GM12801 (cell line): Measurements from ENCODE around the gene FEZF2.

Source experiments
- TF ChIP-seq, protein P1 (sequence below): IDR thresholded peaks from one replicate; pipeline ENCODE4 v1.5.1; 2011; ENCODE audit warnings: control low read depth; ENCODE audit not compliant: insufficient read length; ENCODE audit errors: extremely low read depth

The FEZF2 gene

DNA sequence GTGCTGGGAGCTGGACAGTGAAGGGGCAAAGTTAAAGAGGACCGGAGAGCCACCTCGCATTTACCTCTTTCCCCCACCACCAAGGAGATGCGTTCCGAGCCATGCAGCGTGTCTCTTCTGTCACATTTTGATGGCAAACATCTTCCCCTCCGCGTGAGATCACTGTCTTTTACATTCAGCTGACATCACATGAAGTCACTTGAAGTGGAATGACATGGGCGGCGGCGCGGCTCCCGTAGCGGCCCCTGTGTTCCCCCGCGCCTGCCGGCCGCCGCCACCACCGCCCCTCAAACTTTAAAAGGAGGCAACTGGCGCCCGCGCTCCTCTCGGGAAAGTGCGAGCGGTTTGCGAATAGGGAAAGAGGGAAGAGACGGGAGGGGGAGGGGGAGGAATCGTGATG, at the start of gene FEZF2:
TSS of gene FEZF2 (minus strand) at position 336 of the 400 bp plus-strand sequence. CDS start 682 bp downstream, outside the sequence.
- TF ChIP-seq, protein P1, sequence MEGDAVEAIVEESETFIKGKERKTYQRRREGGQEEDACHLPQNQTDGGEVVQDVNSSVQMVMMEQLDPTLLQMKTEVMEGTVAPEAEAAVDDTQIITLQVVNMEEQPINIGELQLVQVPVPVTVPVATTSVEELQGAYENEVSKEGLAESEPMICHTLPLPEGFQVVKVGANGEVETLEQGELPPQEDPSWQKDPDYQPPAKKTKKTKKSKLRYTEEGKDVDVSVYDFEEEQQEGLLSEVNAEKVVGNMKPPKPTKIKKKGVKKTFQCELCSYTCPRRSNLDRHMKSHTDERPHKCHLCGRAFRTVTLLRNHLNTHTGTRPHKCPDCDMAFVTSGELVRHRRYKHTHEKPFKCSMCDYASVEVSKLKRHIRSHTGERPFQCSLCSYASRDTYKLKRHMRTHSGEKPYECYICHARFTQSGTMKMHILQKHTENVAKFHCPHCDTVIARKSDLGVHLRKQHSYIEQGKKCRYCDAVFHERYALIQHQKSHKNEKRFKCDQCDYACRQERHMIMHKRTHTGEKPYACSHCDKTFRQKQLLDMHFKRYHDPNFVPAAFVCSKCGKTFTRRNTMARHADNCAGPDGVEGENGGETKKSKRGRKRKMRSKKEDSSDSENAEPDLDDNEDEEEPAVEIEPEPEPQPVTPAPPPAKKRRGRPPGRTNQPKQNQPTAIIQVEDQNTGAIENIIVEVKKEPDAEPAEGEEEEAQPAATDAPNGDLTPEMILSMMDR: no peak

DNA sequence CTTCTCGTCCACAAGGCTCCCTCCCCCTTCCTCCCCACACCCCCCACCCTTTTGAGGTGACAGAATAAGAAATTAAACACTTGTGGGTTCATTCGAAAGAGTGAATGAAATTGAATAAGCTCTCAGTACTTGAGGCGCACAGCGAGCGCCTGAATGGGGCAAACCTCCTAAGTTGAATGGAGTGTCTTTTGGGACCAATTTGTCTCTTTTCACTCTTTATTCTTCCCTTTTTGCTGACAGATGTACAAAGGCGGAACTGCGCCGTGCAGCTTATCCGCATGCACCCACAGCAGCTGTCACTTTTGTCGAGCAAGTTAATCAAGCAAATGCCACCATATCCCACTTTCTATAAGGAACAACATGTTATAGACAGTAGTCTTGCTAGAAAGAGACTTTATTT, 47.9 kb upstream of the FEZF2 start:
- TF ChIP-seq, protein P1: no peak

DNA sequence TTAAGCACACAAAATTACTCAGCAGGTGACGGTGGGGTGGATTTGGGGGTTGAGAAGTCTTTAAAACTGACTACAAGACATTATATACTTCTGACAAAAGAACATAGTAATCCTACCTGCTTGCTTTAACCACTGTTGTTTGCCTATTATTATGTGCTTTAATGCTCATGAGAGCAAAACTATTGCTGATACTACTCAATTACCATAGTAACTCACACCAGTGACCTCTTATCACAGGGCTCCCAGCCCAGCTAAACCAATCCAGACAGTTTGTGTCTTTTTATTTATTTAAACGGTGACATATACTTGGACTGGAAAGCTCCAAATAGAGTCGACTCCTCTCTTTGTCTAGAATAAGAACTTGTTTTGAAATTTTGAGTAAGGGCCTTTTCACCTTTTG, 42.8 kb upstream of the FEZF2 start:
- TF ChIP-seq, protein P1: no peak

DNA sequence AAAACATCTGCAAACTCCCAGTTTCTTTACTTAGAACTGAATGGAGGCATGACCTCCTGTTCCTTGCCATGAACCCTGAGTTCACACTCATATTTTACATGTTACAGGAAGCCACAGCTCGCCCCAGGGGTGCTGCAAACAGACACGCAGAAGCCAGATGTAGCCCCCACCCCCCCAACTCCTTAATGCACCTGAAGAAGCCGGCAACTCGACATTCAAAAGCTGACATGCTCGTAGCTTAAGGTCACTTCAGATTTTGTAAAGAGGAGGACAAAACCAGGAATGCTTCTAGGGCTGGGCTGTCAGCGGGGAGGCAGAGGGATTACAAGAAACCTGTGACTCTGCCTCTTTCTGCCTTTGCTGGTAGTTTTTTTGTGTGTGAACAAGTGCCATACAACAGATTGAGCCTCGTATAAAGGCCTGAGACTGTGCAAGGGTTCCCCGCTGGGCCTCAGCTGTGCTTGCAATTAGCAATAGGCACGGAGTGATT, 42.0 kb upstream of the FEZF2 start:
- TF ChIP-seq, protein P1: no peak

DNA sequence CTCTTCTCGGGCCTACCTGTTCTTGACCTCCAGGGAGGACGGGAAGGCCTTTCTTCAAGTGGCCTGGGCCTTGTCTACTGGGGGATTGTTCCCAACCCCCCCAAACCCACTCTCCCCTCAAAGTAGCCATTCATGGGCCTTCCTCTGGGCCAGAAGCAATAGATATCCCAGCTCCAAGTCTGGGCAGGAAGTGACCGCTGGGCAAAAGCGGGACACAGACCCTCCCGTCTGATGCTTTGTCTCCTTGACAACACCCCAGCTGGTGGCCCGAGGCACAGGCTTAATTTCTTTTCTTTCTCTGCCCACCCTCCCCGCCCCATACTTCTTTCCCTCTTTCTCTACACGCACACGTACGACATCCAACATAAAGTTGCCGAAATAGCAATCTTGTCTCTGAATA, 41.4 kb upstream of the FEZF2 start:
- TF ChIP-seq, protein P1: no peak

DNA sequence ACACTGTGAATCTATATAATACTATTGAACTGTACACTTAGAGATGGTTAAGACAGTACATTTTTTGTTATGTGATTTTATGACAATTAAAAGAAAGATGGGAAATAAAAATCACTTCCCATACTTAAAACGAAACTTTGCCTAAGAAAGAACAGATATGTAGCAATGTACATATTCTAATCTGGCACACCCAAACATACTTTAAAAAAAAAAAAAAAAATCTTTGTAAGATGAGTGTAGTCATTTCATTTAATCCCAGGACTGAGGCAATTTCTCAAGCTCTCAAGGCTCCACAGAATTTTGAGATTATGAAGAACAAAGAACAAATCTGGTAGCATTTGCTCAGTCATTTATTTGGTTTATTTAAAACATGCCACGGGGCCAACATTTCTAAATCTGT, 40.3 kb upstream of the FEZF2 start:
- TF ChIP-seq, protein P1: no peak

DNA sequence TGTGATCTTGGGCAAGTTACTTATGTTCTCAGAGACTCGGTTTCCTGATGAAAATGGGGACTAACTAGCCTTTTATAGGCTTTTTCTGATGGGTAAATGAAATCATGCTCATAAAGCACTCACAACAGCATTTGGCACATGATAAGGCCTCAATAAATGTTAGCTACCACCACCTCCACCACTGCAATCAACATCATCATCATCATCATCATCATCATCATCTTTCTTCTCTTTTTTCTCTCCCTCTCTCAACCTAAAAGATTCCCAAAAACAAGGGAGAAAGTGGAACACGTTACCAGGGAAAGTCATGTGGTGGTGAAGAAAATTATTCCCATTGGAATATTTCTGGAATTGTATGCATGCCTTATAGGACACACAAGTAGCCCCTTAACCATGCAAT, 33.6 kb upstream of the FEZF2 start:
- TF ChIP-seq, protein P1: no peak
